ENCODE data around the gene RAD54L2. TPM values are rescaled to one million over a fixed set of nuclear protein-coding genes. Genes with fewer than 3 reads are reported as not detected.
A peak's percentile ranks its signal among the peaks of the same experiment; 100 is the strongest.

The RAD54L2 gene
- total and polyA plus RNA-seq, 9 of the 15 experiments (the other 6 are each of a cell fraction or from before 2014, with no cell fraction given) = 1.3 to 12.2 (median 5.4) TPM

DNA sequence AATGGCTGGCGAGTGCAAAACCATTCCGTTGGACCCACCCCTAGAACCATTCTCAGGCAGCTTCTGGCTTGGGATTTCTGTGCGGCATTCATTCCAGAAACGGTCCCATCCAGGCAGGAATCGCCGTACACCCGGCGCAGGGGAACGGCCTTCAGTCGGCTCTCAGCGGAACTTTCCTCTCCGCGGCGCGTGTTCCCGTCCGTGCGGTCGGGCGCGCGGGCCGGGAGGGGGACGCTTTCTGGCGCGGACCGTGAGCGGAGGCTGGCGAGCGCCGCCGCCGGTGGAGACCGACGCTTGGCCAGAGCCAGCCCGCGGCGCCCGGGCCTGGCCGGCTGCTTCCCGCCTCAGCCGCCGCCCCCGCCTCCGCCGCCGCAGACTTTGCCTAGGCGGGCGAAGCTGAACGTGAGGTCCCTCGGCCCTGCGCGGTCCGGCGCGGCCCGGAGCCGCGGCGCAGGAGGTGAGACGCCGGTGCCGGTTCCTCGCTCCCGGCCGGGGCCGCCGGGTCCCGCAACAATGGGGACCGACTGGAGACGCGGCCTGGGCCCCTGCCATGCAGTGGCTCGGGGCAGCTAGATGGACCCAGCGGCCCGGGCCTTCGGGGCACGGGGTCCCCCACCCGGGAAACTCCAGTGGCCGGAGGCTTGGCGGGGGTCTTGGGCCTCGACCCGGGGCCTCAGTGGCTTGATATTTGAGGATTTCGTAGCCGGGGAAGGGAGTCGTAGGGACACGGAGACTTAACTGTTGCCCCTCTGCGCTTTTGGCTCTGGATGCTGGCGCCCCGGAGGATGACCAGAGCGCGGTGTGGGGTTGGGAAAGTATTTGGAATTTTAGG is at the start of gene RAD54L2 (continued):
- TF ChIP-seq, protein P1, sequence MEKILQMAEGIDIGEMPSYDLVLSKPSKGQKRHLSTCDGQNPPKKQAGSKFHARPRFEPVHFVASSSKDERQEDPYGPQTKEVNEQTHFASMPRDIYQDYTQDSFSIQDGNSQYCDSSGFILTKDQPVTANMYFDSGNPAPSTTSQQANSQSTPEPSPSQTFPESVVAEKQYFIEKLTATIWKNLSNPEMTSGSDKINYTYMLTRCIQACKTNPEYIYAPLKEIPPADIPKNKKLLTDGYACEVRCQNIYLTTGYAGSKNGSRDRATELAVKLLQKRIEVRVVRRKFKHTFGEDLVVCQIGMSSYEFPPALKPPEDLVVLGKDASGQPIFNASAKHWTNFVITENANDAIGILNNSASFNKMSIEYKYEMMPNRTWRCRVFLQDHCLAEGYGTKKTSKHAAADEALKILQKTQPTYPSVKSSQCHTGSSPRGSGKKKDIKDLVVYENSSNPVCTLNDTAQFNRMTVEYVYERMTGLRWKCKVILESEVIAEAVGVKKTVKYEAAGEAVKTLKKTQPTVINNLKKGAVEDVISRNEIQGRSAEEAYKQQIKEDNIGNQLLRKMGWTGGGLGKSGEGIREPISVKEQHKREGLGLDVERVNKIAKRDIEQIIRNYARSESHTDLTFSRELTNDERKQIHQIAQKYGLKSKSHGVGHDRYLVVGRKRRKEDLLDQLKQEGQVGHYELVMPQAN (IDR thresholded peaks at IDR 0.05; ENCODE audit: borderline replicate concordance) = no peak
- TF ChIP-seq SRF (CRISPR knock-in tag; IDR thresholded peaks at IDR 0.05) = peak in 1 of 2 experiments; percentile 46; a peak in 1 of 4 replicates
- no peak for TF ChIP-seq KAT2B (IDR thresholded peaks at IDR 0.05; ENCODE audit: low read depth, low read length)
- TF ChIP-seq ZNF174 (CRISPR knock-in tag; IDR thresholded peaks at IDR 0.05) = no peak
- peak; percentile 60 for TF ChIP-seq CCNT2 (IDR thresholded peaks at IDR 0.05; ENCODE audit: borderline replicate concordance, extremely low read depth, insufficient read length, low read depth, low read length)
- TF ChIP-seq, protein P2, sequence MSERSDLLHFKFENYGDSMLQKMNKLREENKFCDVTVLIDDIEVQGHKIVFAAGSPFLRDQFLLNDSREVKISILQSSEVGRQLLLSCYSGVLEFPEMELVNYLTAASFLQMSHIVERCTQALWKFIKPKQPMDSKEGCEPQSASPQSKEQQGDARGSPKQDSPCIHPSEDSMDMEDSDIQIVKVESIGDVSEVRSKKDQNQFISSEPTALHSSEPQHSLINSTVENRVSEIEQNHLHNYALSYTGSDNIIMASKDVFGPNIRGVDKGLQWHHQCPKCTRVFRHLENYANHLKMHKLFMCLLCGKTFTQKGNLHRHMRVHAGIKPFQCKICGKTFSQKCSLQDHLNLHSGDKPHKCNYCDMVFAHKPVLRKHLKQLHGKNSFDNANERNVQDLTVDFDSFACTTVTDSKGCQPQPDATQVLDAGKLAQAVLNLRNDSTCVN (CRISPR knock-in tag; IDR thresholded peaks at IDR 0.05) = no peak
- TF ChIP-seq NFXL1 (CRISPR knock-in tag; IDR thresholded peaks at IDR 0.05) = no peak
- peak; percentile 80 for TF ChIP-seq NEUROD1 (IDR thresholded peaks at IDR 0.05; ENCODE audit: borderline replicate concordance, low read depth, low read length, partially characterized antibody)
- no peak for TF ChIP-seq SLC30A9 (CRISPR knock-in tag; IDR thresholded peaks at IDR 0.05)
- TF ChIP-seq TEAD1 (CRISPR knock-in tag; IDR thresholded peaks at IDR 0.05) = peak in 1 of 2 experiments; percentile 67; a peak in 1 of 4 replicates
- peak; percentile 55 for TF ChIP-seq FIP1L1 (IDR thresholded peaks at IDR 0.05; ENCODE audit: low read depth, low read length, poor library complexity, severe bottlenecking)
- TF ChIP-seq TBP (optimal IDR thresholded peaks at IDR 0.05; ENCODE audit: low read depth, low read length) = peak; percentile 85
- TF ChIP-seq NFYB (IDR thresholded peaks at IDR 0.05; ENCODE audit: extremely low read depth, insufficient read length) = no peak
- no peak for TF ChIP-seq MCM5 (IDR thresholded peaks at IDR 0.05; ENCODE audit: low read depth)
- no peak for TF ChIP-seq GTF2F1 (IDR thresholded peaks at IDR 0.05; ENCODE audit: low read depth, low read length)
- TF ChIP-seq SIN3A (IDR thresholded peaks at IDR 0.05; ENCODE audit: borderline replicate concordance in 2 of 2, control insufficient read depth in 1 of 2, low read depth in 2 of 2, low read length in 2 of 2) = peak in 1 of 2 experiments; percentile 74; a peak in 1 of 4 replicates
- no peak for TF ChIP-seq HMG20B (CRISPR knock-in tag; IDR thresholded peaks at IDR 0.05)
- TF ChIP-seq CBX3 (IDR thresholded peaks at IDR 0.05; ENCODE audit: borderline replicate concordance in 1 of 2, low read length in 2 of 2) = peak in 1 of 2 experiments; percentile 63; a peak in 1 of 3 replicates
- 0 out of 4 replicates have a peak, but pooled peaks of 1 of the 2 experiments have one; percentile 41 for TF ChIP-seq ARNT (IDR thresholded peaks at IDR 0.05)
- TF ChIP-seq ZNF23 (CRISPR knock-in tag; IDR thresholded peaks at IDR 0.05) = no peak
- TF ChIP-seq POLR2A (conservative IDR thresholded peaks at IDR 0.05) = peak; percentile 71
- TF ChIP-seq MYC (IDR thresholded peaks at IDR 0.05; ENCODE audit: low read depth, low read length) = peak; percentile 73
- TF ChIP-seq MYC (CRISPR knock-in tag; IDR thresholded peaks at IDR 0.05; ENCODE audit: borderline replicate concordance, low read depth) = no peak
- TF ChIP-seq, protein P3, sequence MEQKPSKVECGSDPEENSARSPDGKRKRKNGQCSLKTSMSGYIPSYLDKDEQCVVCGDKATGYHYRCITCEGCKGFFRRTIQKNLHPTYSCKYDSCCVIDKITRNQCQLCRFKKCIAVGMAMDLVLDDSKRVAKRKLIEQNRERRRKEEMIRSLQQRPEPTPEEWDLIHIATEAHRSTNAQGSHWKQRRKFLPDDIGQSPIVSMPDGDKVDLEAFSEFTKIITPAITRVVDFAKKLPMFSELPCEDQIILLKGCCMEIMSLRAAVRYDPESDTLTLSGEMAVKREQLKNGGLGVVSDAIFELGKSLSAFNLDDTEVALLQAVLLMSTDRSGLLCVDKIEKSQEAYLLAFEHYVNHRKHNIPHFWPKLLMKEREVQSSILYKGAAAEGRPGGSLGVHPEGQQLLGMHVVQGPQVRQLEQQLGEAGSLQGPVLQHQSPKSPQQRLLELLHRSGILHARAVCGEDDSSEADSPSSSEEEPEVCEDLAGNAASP (IDR thresholded peaks at IDR 0.05) = no peak

All from K562 (cell line).